Measurements from ENCODE around the gene IDUA.
"Not testable (repeated sequence)": the region's sequence is repeated elsewhere in the genome, so short reads cannot be mapped to it uniquely, and the experiment has no call there.

The IDUA gene

DNA sequence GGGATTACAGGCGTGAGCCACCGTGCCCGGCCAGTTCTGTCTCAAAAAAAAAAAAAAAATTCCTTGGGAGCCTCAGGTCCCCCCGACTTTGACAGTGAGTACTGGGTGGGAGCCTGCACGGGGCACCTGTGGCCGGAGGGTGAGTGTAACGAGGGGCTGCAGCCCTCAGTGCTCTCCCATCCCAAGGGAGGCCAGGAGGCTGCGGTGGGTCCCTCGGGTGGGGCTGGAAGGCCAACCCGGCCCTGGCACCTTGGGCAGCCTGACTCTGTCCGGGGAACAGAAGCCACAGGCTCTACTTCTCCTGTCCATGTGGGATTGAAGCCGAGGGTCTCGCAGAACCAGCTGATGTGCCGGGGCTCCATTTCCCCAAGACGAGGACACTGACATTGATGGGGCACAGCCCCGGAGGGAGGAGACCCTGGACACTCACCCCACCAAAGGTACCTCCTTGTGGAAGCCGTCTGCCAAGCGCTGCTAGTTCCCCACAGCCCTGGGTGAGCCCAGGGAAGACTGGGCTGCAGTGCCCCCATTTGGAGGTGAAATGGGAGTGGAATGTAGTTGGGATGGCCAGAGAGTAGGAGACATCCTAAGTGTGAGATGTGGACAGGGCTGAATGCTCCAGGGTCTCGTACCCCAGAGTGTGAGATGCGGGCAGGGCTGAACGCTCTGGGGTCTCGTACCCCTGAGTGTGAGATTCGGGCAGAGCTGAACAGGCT is 8.6 kb downstream of the IDUA start:
- DNase-seq, result no peak
- Mint-ChIP-seq H3K27me3 (peaks cover 31 to 38% of the 10 kb centered on the region in 2 donors), H3K4me3 (no peak overlapping the region), H3K36me3 (peaks cover 8 to 9% of the 10 kb centered on the region in 2 donors), H3K4me1 (peaks cover 11 to 46% of the 10 kb centered on the region in 2 donors), H3K27ac (no peak overlapping the region), H3K9me3 (peaks cover 0 to 1% of the 10 kb centered on the region in 2 donors)
- no peak for ATAC-seq (replicated peaks)

- Mint-ChIP-seq H3K4me3 (peak overlapping the region in 1 of 2 donors; percentile 28), H3K27me3 (peaks cover 35 to 40% of the 10 kb centered on the region in 2 donors), H3K4me1 (peaks cover 11 to 53% of the 10 kb centered on the region in 2 donors), H3K36me3 (peaks cover 3 to 4% of the 10 kb centered on the region in 2 donors), H3K27ac (no peak overlapping the region), H3K9me3 (peaks cover 0 to 1% of the 10 kb centered on the region in 2 donors)
- DNase-seq, result no peak
- ATAC-seq (replicated peaks), result no peak
These were observed 9.5 kb downstream of the IDUA start for GRCh38 chr4:996030-996996.

GRCh38 chr4:996997-997374 is 10.1 kb downstream of the IDUA start:
- H3K4me3 Mint-ChIP-seq, result peak overlapping the region in 1 of 2 donors; percentile 0
- ATAC-seq (replicated peaks) (no peak), DNase-seq (no peak)
- peaks cover 36 to 46% of the 10 kb centered on the region in 2 donors for H3K27me3 Mint-ChIP-seq
- peaks cover 0 to 1% of the 10 kb centered on the region in 2 donors for H3K9me3 Mint-ChIP-seq
- peaks cover 3 to 4% of the 10 kb centered on the region in 2 donors for H3K36me3 Mint-ChIP-seq
- H3K27ac Mint-ChIP-seq, result peak overlapping the region; percentile 63
- peaks cover 11 to 56% of the 10 kb centered on the region in 2 donors for H3K4me1 Mint-ChIP-seq

DNA sequence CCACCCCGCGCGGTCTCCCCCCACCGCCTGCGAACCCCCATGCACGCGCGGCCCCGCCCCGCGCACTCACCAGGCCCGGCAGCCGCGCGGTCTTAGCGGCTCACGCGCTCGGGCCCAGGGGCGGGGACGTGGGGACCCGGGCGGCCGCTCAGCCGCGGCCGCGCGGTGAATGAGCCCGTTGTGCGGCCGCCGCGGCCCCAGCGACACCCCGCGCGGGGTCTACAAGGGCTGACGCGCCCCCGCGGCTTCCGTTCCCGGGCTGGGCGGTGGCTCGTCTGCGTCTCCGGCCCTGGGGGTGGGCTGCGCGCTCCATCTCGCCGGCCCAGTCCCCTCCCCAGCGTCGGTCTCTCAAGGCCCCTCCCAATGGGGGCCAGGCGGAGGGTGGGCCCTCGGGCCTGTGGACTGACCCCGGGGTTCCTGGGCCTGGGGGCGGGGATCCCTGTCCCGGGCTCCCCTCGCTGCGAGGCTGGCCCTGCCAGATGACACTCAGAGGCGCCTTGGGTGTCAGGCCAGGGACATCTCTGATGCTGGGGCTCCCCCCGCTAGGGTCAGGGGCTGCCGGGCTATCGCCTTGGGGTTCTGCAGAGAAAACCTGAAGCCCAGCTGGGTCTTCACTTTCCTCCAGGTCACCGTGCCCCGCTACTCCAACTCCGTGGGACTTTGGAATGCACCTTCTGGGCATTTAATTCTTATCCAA is 10.7 kb downstream of the IDUA start:
- Mint-ChIP-seq H3K36me3 (peaks cover 0 to 3% of the 10 kb centered on the region in 2 donors), H3K4me1 (peaks cover 13 to 53% of the 10 kb centered on the region in 2 donors), H3K4me3 (peak overlapping the region in 1 of 2 donors; percentile 19), H3K27ac (no peak overlapping the region), H3K27me3 (peaks cover 40 to 51% of the 10 kb centered on the region in 2 donors), H3K9me3 (peaks cover 0 to 1% of the 10 kb centered on the region in 2 donors)
- DNase-seq (no peak), ATAC-seq (replicated peaks) (peak; percentile 38 to 48)

- H3K27me3 Mint-ChIP-seq, result peaks cover 40 to 52% of the 10 kb centered on the region in 2 donors
- no peak overlapping the region for H3K4me3 Mint-ChIP-seq
- H3K36me3 Mint-ChIP-seq, result peaks cover 0 to 1% of the 10 kb centered on the region in 2 donors
- ATAC-seq (replicated peaks) (peak; percentile 8 to 10), DNase-seq (no peak)
- peaks cover 0 to 1% of the 10 kb centered on the region in 2 donors for H3K9me3 Mint-ChIP-seq
- H3K27ac Mint-ChIP-seq, result no peak overlapping the region
- peaks cover 13 to 48% of the 10 kb centered on the region in 2 donors for H3K4me1 Mint-ChIP-seq
These were observed 11.3 kb downstream of the IDUA start for GRCh38 chr4:998096-998691.

DNA sequence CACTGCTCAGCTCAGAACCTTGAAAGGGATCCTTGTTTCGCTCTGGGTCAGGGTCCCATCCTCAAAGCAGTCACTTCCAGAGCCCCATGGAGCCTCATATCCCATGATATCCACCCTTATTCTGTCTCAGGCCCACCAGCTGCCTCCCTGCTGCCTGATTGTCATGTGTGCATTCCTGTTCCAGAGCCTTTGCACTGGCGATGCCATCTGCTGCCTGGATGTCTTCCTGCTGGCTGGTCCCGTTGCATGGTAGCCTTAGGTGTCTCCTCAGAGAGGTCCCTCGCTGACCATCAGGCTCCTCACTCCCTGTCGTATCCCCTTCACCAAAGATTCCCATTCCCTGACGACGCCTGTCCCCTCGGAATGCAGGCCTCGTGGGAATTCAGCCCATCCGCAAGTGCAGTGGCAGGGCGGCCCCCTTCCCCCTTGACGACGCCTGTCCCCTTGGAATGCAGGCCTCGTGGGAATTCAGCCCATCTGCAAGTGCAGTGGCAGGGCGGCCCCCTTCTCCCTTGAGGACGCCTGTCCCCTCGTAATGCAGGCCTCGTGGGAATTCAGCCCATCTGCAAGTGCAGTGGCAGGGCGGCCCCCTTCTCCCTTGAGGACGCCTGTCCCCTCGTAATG is 12.5 kb downstream of the IDUA start:
- not testable (repeated sequence) for H3K27ac Mint-ChIP-seq; ATAC-seq (replicated peaks); H3K36me3 Mint-ChIP-seq; DNase-seq; H3K4me3 Mint-ChIP-seq; H3K9me3 Mint-ChIP-seq
- Mint-ChIP-seq H3K27me3 (peaks cover 46 to 63% of the 10 kb centered on the region in 2 donors), H3K4me1 (peaks cover 13 to 48% of the 10 kb centered on the region in 2 donors)

- Mint-ChIP-seq H3K27ac (no peak overlapping the region), H3K9me3 (peaks cover 0 to 1% of the 10 kb centered on the region in 2 donors), H3K4me3 (no peak overlapping the region), H3K27me3 (peaks cover 52 to 69% of the 10 kb centered on the region in 2 donors), H3K36me3 (peaks cover 0 to 1% of the 10 kb centered on the region in 2 donors), H3K4me1 (peaks cover 15 to 48% of the 10 kb centered on the region in 2 donors)
- DNase-seq (no peak), ATAC-seq (replicated peaks) (no peak)
These were observed 13.1 kb downstream of the IDUA start for GRCh38 chr4:999882-1000425.

DNA sequence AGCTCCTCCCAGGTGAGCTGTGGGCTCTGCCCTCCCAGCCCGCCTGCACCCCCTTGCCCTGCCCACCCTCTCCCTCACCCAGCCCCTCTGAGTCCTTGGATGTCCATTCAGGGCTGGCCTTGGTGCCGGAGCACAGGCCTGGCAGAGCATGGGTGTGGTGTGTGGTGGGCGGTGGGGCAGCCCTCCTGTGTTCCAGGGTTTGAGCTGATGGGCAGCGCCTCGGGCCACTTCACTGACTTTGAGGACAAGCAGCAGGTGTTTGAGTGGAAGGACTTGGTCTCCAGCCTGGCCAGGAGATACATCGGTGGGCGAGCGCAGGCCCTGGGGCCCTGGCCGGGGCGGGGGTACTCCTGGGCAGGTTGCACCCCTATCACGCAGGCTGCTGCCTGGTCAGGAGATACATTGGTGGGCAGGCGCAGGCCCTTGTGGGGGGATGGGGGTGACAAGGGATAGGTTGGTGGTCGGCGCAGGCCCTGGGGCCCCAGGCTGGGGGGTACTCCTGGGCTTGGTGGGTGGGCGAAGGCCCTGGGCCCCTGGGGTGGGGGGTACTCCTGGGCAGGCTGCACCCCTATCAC is 13.9 kb downstream of the IDUA start:
- Mint-ChIP-seq H3K27ac (no peak overlapping the region), H3K9me3 (peaks cover 0 to 1% of the 10 kb centered on the region in 2 donors), H3K27me3 (peaks cover 53 to 70% of the 10 kb centered on the region in 2 donors), H3K4me3 (no peak overlapping the region), H3K36me3 (peaks cover 0 to 1% of the 10 kb centered on the region in 2 donors), H3K4me1 (peaks cover 15 to 48% of the 10 kb centered on the region in 2 donors)
- DNase-seq (no peak), ATAC-seq (replicated peaks) (no peak)

DNA sequence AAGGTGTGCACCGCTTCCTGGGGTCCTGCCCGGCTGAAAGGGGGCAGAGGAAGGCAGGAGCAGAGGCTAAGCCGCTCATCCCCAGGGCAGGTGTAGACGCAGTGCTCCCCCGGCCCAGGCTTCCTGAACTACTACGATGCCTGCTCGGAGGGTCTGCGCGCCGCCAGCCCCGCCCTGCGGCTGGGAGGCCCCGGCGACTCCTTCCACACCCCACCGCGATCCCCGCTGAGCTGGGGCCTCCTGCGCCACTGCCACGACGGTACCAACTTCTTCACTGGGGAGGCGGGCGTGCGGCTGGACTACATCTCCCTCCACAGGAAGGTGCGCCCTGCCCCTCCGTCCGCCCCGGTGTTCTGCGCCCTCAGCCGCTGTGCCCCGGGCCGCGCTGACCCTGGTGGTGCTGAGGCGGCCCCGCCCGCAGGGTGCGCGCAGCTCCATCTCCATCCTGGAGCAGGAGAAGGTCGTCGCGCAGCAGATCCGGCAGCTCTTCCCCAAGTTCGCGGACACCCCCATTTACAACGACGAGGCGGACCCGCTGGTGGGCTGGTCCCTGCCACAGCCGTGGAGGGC is 14.8 kb downstream of the IDUA start:
- ATAC-seq (replicated peaks) (no peak), DNase-seq (no peak)
- peaks cover 53 to 70% of the 10 kb centered on the region in 2 donors for H3K27me3 Mint-ChIP-seq
- H3K9me3 Mint-ChIP-seq, result peaks cover 0 to 1% of the 10 kb centered on the region in 2 donors
- H3K27ac Mint-ChIP-seq, result no peak overlapping the region
- peaks cover 12 to 43% of the 10 kb centered on the region in 2 donors for H3K4me1 Mint-ChIP-seq
- H3K36me3 Mint-ChIP-seq, result peaks cover 0 to 1% of the 10 kb centered on the region in 2 donors
- H3K4me3 Mint-ChIP-seq, result no peak overlapping the region

DNA sequence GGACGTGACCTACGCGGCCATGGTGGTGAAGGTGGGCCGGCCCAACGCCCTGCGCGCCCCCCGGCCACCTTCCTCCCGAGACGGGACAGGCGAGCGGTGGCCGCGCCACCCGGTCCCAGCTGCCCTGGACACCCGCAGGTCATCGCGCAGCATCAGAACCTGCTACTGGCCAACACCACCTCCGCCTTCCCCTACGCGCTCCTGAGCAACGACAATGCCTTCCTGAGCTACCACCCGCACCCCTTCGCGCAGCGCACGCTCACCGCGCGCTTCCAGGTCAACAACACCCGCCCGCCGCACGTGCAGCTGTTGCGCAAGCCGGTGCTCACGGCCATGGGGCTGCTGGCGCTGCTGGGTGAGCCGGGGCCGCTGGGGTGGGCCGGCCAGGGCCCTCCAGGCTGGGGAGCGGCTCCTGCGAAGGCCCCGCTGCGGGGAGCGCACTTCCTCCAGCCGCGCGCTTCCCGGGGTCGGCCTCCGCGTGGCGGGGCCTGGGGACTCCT is 15.3 kb downstream of the IDUA start:
- Mint-ChIP-seq H3K27me3 (peaks cover 54 to 70% of the 10 kb centered on the region in 2 donors), H3K4me1 (peaks cover 9 to 43% of the 10 kb centered on the region in 2 donors), H3K36me3 (peaks cover 4% of the 10 kb centered on the region in 2 donors), H3K4me3 (peak overlapping the region in 1 of 2 donors; percentile 9), H3K9me3 (peaks cover 0 to 4% of the 10 kb centered on the region in 2 donors), H3K27ac (no peak overlapping the region)
- ATAC-seq (replicated peaks) (no peak), DNase-seq (no peak)

- Mint-ChIP-seq H3K27me3 (peaks cover 58 to 75% of the 10 kb centered on the region in 2 donors), H3K4me1 (peaks cover 9 to 41% of the 10 kb centered on the region in 2 donors)
- no peak for ATAC-seq (replicated peaks)
These were observed 15.9 kb downstream of the IDUA start for GRCh38 chr4:1002631-1003251.

More at GRCh38 chr4:1002631-1003251, 15.9 kb downstream of the IDUA start:
- DNase-seq, result no peak
- H3K9me3 Mint-ChIP-seq, result peaks cover 0 to 4% of the 10 kb centered on the region in 2 donors
- no peak overlapping the region for H3K4me3 Mint-ChIP-seq
- H3K27ac Mint-ChIP-seq, result no peak overlapping the region
- H3K36me3 Mint-ChIP-seq, result peaks cover 4% of the 10 kb centered on the region in 2 donors
